DMS79 treated with DMSO at 0.1 percent for 48 hours (cell line): ENCODE data around the gene UBE2R2.
"Not testable (repeated sequence)": the region's sequence is repeated elsewhere in the genome, so short reads cannot be mapped to it uniquely, and the experiment has no call there.

Source experiments
- DNase-seq: peaks from one replicate; lab custom pipeline; 2025; lab: John Stamatoyannopoulos, UW

UBE2R2 gene

GRCh38 chr9:33840381-33840780 lies 23.4 kb downstream of the UBE2R2 start:
- no peak for DNase-seq

- DNase-seq = no peak
Measured at GRCh38 chr9:33843312-33843961, 26.5 kb downstream of the UBE2R2 start.

GRCh38 chr9:33846231-33846630 lies 29.3 kb downstream of the UBE2R2 start:
- no peak for DNase-seq

GRCh38 chr9:33847894-33848205 lies 30.9 kb downstream of the UBE2R2 start:
- not testable (repeated sequence) for DNase-seq

- no peak for DNase-seq
Measured at GRCh38 chr9:33850267-33850629, 33.3 kb downstream of the UBE2R2 start.

GRCh38 chr9:33850677-33851076 lies 33.7 kb downstream of the UBE2R2 start:
- no peak for DNase-seq

- DNase-seq = no peak
Measured at GRCh38 chr9:33851301-33851700, 34.3 kb downstream of the UBE2R2 start.

GRCh38 chr9:33852216-33852826 lies 35.4 kb downstream of the UBE2R2 start:
- DNase-seq = peak; percentile 33

GRCh38 chr9:33856247-33856646 lies 39.3 kb downstream of the UBE2R2 start:
- no peak for DNase-seq

GRCh38 chr9:33858423-33858822 lies 41.5 kb downstream of the UBE2R2 start:
- DNase-seq = no peak

- DNase-seq = no peak
Measured at GRCh38 chr9:33860200-33860871, 43.4 kb downstream of the UBE2R2 start.

- no peak for DNase-seq
Measured at GRCh38 chr9:33861917-33862453, 45.0 kb downstream of the UBE2R2 start.

- DNase-seq = not testable (repeated sequence)
Measured at GRCh38 chr9:33863027-33863426, 46.1 kb downstream of the UBE2R2 start.

- no peak for DNase-seq
Measured at GRCh38 chr9:33867747-33868439, 50.9 kb downstream of the UBE2R2 start.

- no peak for DNase-seq
Measured at GRCh38 chr9:33868440-33868973, 51.5 kb downstream of the UBE2R2 start.

GRCh38 chr9:33869243-33869642 lies 52.3 kb downstream of the UBE2R2 start:
- DNase-seq = not testable (repeated sequence)

- no peak for DNase-seq
Measured at GRCh38 chr9:33877727-33878489, 60.9 kb downstream of the UBE2R2 start.

- no peak for DNase-seq
Measured at GRCh38 chr9:33878691-33879366, 61.9 kb downstream of the UBE2R2 start.

- DNase-seq = no peak
Measured at GRCh38 chr9:33880211-33881089, 63.5 kb downstream of the UBE2R2 start.

- DNase-seq = no peak
Measured at GRCh38 chr9:33881635-33882034, 64.7 kb downstream of the UBE2R2 start.
